Stomach (tissue), 4 donors: ENCODE data around the gene JCAD.

ENCODE experiments used
- CTCF ChIP-seq, 7 experiments: fragments of 450-650 bp in 4 of 7; fragments of 200-600 bp in 3 of 7; sonication (generic) in 3 of 7; IDR thresholded peaks; one replicate each; pipeline ENCODE4 v1.5.1; 2016 to 2019; ENCODE audit warnings: antibody characterized with exemption in 7 of 7, control low read depth in 2 of 7, mild to moderate bottlenecking in 1 of 7
- POLR2A ChIP-seq, 4 donors: fragments of 450-650 bp; IDR thresholded peaks; one replicate each; pipeline ENCODE4 v1.6.1; 2016; ENCODE audit warnings: antibody characterized with exemption in 4 of 4, control low read depth in 2 of 4, mild to moderate bottlenecking in 1 of 4, moderate library complexity in 1 of 4

DNA sequence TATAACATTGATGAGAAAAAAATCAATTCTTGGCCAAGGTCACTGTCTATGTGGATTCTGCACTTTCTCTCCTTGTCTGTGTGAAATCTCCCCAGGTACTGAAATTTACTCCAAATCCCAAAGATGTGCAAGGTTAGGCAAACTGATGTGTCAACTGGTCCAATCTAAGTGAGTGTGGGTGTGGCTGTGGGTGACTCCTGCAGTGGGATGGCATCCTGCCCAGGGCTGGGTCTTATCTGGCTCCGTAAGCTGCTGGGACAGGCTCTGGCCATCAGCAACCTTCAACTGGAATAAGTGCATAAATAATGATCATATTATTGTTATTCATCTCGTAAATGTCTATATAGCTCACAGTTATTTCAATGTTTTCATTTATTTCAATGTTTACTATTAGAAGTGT, 79.3 kb downstream of the JCAD start:
- no peak for TF ChIP-seq CTCF (IDR thresholded peaks at IDR 0.05)
- TF ChIP-seq POLR2A (IDR thresholded peaks at IDR 0.05): no peak
